ENCODE measurements around the gene IKZF5.
A peak's percentile ranks its signal among the peaks of the same experiment; 100 is the strongest.

The IKZF5 gene

GRCh38 chr10:123014772-123015171 lies 6.2 kb upstream of the IKZF5 start:
- no peak for DNase-seq (ENCODE audit: low spot score)

- DNase-seq (ENCODE audit: low spot score), result no peak
Observed at GRCh38 chr10:123013456-123014419, 5.1 kb upstream of the IKZF5 start.

- DNase-seq (ENCODE audit: low spot score), result no peak
Observed at GRCh38 chr10:123011987-123012386, 3.4 kb upstream of the IKZF5 start.

GRCh38 chr10:123009105-123009820 lies 668 bp upstream of the IKZF5 start:
- peak; percentile 22 for DNase-seq (ENCODE audit: low spot score)

GRCh38 chr10:123007558-123008354 lies 839 bp downstream of the IKZF5 start:
- peak; percentile 70 for DNase-seq (ENCODE audit: low spot score)

- no peak for DNase-seq (ENCODE audit: low spot score)
Observed at GRCh38 chr10:123004298-123004697, 4.3 kb downstream of the IKZF5 start.

- DNase-seq (ENCODE audit: low spot score), result no peak
Observed at GRCh38 chr10:123001370-123001769, 7.2 kb downstream of the IKZF5 start.

- no peak for DNase-seq (ENCODE audit: low spot score)
Observed at GRCh38 chr10:123000155-123000554, 8.4 kb downstream of the IKZF5 start.

GRCh38 chr10:122999347-122999746 lies 9.2 kb downstream of the IKZF5 start:
- peak; percentile 37 for DNase-seq (ENCODE audit: low spot score)

- DNase-seq (ENCODE audit: low spot score), result no peak
Observed at GRCh38 chr10:122998934-122999333, 9.7 kb downstream of the IKZF5 start.

- DNase-seq (ENCODE audit: low spot score), result no peak
Observed at GRCh38 chr10:122998360-122998917, 10.2 kb downstream of the IKZF5 start.

GRCh38 chr10:122997864-122998263 lies 10.7 kb downstream of the IKZF5 start:
- no peak for DNase-seq (ENCODE audit: low spot score)

- no peak for DNase-seq (ENCODE audit: low spot score)
Observed at GRCh38 chr10:122995936-122996335, 12.7 kb downstream of the IKZF5 start.

- DNase-seq (ENCODE audit: low spot score), result no peak
Observed at GRCh38 chr10:122993797-122994336, 14.7 kb downstream of the IKZF5 start.

GRCh38 chr10:122992031-122992585 lies 16.5 kb downstream of the IKZF5 start:
- no peak for DNase-seq (ENCODE audit: low spot score)

- no peak for DNase-seq (ENCODE audit: low spot score)
Observed at GRCh38 chr10:122990278-122990677, 18.3 kb downstream of the IKZF5 start.

- DNase-seq (ENCODE audit: low spot score), result no peak
Observed at GRCh38 chr10:122988501-122988900, 20.1 kb downstream of the IKZF5 start.

- DNase-seq (ENCODE audit: low spot score), result no peak
Observed at GRCh38 chr10:122986335-122986734, 22.3 kb downstream of the IKZF5 start.

- DNase-seq (ENCODE audit: low spot score), result no peak
Observed at GRCh38 chr10:122984708-122985107, 23.9 kb downstream of the IKZF5 start.

- DNase-seq (ENCODE audit: low spot score), result no peak
Observed at GRCh38 chr10:122983898-122984297, 24.7 kb downstream of the IKZF5 start.

- peak; percentile 43 for DNase-seq (ENCODE audit: low spot score)
Observed at GRCh38 chr10:122981066-122981464, 27.5 kb downstream of the IKZF5 start.

Data from SW480 (cell line).